Dedifferentiated amniotic fluid mesenchymal stem cell (primary cell): ENCODE data around the gene ZNF280B.
"Not testable (repeated sequence)": the region's sequence is repeated elsewhere in the genome, so short reads cannot be mapped to it uniquely, and the experiment has no call there.

ENCODE experiments used
- DNase-seq: peaks from one replicate; pipeline ENCODE4 v3.0.0-alpha.2; 2016; ENCODE audit errors: extremely low spot score

ZNF280B gene

DNA sequence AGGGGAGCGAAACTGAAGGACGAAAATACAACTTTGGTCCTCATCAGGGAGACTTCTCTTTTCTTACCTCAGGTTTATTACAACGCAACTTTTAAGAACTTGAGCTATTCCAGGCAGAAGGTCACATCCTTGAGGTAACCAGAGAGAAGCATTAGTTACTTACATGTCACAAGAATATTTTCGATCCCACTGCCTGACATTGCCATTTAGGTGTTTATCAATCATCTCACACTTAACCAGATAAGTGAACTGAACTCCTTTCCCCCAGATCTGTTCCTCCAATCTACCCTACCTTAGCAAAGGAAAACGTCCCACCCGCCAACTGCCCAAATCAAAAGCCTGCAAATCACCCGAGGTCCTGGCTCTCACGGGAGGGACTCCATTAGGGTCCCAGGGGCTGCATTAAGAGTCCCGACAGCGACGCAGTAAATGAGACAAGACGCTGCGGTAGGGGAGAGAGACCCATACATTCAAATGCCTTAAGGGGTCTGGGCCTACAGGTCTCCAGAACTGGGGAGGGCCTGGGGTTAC lies 734 bp downstream of the ZNF280B start:
- no peak for DNase-seq

DNA sequence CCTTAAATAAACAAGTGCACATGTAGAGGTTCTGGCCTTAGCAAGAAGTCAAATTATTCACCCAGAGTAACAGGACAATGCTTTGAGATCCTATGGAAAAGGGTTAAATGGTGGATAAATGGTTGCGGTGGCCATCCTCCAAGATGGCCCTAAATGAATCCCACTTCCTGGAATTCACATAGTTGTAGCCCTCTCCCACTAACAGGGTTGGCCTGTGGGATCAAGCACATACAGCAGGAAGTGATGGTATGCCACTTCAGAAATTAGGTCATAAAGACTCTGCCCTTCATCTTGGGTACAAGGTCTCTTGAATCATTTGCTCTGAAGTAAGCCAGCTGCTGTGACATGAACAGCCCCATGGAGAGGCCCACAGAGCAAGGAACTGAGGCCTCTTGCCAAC lies 1.8 kb downstream of the ZNF280B start:
- no peak for DNase-seq

DNA sequence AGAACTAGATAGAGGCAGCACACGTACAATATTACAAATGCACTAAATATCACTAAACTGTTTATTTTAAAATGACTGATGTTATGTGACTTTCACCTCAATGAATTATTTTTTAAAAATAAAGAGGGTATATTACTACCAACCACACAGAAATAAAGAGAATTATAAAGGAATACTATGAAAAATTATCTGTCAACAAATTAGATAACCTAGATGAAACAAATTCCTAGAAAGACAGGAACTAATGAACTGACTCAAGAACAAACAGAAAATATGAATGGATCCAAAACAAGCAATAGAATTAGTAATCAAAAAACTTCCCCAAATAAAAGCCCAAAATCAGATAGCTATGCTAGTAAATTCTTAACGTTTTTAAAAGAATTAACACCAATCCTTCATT lies 10.3 kb downstream of the ZNF280B start:
- DNase-seq = no peak

DNA sequence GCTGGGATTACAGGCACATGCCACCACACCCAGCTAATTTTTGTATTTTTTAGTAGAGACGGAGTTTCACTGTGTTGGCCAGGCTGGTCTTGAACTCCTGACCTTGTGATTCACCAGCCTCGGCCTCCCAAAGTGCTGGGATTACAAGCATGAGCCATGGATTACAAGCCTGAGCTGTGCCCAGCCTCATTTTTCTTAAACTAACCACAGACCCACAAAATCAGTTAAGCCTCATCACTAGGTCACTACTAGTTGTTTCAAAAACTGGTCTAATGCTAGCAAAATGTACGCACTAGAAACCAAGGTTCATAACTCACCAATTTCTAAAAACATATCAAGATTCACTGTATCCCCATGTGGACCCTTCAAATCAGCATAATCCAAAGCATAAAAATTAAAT lies 17.0 kb downstream of the ZNF280B start:
- not testable (repeated sequence) for DNase-seq

DNA sequence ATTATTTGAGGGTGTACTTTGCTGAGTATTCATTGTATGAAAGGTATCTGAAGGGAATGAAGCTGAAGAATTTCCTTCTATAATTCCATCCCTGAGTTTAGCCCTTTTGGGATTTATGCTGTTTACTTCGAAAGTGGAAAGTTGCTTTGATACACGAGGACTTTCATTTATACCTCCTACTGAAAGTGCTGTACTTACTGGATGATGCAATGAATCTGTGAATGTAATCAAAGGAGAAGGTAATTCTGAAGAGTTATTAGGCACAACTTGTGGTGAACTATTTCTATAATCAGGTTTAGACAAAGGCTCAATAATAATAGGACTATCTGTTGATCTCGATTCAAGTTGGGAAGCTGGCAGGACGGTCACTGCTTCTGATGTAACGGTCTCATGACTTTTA lies 19.8 kb downstream of the ZNF280B start:
- no peak for DNase-seq

DNA sequence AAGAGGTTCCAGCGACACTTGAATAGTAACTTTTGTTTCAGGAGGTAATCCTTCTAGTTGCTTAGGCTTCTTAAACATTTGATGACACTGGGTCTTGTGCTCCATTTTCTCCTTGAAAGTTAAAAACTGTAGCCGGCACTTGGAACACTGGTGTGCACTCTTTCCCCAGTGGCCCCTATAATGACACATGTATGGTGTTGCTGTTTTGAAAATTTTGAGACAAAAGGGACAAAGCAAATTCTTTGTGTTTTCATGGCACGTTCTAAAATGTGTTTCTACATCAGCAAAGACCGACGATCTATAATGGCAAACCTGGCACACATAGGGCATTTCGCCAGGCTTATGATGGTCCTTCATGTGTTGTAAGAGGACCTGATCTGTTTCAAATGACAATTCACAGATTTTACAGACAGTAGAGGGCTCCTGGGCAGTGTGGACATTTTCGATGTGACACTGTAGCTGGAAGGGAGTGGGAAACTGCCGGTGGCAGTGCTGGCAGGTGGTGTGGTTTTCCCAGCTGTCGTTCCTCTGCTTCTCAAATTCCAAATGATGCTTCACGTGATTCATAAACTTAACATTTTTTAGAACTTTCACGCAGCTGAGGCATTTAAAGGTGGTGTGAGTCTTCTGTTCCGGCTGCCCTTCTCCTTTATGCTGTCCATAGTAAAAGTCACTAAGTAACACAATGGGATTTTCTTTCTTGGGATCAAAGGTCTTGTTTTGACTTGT lies 20.5 kb downstream of the ZNF280B start:
- DNase-seq = no peak

DNA sequence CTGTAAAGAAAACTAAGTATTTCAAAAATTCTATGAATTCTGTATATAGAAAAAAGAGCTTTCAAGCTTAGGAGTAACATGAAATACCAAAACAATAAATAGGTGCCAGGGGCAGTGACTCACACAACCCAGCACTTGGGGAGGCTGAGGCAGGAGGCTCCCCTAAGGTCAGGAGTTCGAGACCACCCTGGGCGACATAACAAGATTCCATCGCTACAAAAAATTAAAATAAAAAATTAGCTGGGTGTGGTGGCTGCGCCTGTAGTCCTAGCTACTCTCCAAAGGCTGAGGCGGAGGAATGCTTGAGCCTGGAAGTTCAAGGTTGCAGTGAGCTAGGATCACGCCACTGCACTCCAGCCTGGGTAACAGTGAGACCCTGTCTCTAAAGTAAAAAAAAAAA lies 21.5 kb downstream of the ZNF280B start:
- no peak for DNase-seq

DNA sequence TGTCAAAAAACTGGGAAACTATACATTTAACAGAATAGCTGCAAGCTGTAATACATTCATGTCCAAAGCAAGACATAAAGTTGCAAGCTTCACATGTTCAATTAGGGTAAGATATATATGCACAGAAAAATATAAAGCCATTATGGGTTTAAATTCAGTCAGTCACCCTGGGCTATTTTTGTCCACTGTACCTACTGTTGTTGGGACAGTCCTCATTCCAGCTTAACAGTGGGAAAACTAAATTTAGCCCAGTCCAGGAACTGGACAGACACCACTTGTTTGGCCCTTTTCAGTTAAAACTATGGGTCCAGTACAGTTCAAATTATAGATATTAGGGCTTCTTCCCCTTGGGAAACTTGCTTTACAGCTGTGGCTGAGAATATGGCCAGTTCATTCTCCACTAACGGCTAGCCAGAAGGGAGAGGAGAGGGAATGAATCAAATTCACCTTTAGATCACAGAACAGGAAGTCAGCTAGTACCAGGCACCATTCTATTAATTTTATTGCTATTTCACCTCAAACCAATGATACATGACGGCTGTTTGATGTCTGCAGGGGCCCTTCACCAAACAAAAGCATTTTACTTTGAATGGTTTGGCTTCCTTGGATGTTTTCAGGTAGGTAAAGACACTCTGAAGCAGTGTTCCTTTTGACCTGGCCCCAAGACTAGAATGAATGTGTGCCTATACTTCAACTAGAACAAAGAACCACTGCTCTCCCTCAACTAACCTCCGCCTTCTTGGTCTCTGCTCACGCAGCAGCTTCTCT lies 22.2 kb downstream of the ZNF280B start:
- no peak for DNase-seq

DNA sequence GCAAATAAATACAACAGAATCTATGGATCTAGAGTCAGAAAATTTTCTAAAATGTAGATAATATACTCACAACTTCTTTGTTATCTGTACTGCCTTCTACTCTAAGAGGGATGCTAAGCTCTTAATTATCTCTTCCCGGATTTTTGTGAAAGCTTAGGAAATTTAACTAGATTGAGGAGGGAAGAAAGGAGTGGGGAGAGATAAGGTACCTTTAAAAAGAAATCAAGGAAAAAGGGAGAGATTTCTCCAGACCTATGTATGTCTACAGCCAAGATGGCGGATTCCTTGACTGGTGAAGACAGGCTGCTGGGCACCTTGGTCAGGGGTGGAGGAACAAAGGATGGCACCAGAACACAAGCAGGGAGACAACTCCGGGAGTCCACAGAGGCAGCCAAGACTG lies 23.0 kb downstream of the ZNF280B start:
- no peak for DNase-seq

DNA sequence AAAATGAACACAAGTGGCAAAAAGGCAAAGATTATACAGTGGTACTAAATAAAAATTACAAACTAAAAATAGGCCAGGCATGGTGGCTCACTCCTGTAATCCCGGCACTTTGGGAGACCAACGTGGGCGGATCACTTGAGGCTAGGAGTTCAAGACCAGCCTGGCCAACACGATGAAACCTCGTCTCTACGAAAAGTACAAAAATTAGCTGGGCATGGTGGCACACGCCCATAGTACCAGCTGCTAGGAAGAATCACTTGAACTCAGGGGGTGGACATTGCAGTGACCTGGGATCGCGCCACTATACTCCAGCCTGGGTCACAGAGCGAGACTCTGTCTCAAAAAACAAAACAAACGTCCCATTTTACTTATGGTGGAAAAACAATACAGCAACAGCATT lies 24.5 kb downstream of the ZNF280B start:
- DNase-seq = no peak

DNA sequence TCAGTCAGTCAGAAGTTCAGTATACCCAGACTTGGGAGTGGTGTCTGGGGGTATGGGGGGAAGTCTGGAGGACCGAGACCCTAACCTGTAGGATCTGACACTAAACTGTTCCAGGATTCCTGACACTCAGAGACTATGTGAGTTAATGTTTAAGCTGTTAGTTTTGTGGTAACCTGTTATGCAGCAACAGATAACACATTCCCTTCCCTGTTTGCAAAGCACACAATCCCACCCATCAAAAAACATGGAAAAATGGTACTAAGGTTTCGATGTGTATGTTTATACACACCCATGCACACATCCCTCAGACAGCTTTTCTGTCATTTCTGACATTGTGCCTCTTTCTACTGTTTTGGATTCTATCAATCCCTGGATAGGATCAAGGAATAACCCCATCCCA lies 27.6 kb downstream of the ZNF280B start:
- DNase-seq = no peak

DNA sequence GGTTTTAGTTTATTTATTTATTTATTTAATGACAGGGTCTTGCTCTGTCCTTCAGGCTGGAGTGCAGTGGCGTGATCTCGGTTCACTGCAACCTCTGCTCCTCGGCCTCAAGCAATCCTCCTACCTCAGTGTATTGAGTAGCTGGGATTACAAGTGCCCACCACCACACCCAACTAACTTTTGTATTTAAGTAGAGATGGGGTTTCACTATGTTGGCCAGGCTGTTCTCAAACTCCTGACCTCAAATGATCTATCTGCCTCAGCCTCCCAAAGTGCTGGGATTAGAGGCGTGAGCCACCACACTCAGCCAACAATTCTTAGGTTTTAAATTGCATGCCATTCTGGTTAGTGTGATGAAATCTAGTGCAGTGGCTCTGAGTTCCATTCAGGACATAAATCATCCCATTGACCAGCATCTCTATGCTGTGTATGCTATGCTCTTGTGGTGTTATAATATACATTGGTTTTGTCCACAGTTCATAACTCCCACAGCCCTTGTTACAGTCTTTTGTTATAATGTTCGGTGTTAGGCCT lies 28.5 kb downstream of the ZNF280B start:
- DNase-seq = no peak

DNA sequence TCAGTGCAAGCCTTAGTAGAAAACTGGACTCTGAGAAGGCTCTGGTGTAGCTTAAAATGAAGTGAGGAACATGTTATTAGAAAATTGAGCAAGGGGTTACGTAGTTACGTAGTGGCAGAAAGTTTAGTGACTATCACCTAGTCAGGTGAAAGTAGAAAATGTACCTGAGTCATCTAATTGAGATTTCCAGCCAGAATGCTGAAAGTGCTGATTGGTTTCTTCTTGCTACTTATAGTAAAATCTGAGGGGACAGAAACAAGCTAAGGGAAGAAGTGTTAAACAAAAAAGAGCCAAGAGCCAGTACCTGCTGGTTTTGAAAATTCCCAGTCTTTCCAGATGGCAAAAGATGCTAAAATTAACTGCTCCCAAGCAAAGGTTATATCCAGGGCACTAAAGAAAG lies 29.4 kb downstream of the ZNF280B start:
- no peak for DNase-seq

DNA sequence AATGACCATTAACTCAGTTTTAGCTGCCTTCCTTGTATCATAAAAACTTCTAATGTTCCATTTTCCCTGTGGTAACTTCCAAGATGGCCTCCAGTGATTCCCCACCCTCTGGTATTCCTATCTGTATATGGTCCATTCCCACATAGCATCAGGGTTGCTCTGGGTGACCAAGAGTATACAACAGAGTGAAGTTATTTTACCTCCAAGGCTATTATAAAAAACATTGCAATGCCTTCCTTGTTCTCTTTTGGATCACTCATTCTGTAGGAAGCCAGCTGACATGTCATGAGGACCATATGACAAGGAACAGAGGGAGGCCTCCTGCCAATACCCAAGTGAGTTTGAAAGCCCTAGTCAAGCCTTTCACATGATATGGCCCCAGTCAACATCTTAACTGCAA lies 30.1 kb downstream of the ZNF280B start:
- DNase-seq = no peak

DNA sequence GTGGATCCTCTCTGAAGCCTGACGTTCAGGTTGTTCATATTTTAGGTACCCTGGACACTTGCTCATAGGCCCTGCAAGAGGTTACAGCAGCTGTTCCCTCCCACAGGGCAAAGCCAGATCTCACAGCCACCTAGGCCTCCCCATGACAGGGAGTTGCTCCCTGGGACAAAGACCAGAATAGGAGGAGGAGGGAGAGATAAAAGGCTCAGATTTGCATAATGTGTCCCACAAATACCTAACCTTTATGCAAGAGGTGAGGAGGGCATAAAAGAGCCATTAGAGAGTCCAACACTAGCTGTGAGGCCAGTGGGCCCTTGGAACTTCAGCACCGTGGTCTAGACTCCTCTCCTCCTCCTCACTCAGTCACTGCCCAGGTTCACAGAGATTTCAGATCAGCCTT lies 33.8 kb downstream of the ZNF280B start:
- no peak for DNase-seq

DNA sequence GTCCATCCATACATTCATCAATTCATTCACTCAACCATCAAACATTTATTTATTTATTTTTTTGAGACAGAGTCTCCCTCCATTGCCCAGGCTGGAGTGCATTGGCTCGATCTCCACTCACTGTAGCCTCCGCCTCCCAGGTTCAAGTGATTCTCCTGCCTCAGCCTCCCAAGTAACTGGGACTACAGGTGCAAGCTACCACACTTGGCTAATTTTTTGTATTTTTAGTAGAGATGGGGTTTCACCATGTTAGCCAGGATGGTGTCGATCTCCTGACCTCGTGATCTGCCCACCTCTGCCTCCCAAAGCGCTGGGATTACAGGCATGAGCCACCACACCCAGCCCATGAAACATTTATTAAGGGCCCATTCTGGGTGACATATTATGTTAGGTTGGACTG lies 37.4 kb downstream of the ZNF280B start:
- DNase-seq = not testable (repeated sequence)

DNA sequence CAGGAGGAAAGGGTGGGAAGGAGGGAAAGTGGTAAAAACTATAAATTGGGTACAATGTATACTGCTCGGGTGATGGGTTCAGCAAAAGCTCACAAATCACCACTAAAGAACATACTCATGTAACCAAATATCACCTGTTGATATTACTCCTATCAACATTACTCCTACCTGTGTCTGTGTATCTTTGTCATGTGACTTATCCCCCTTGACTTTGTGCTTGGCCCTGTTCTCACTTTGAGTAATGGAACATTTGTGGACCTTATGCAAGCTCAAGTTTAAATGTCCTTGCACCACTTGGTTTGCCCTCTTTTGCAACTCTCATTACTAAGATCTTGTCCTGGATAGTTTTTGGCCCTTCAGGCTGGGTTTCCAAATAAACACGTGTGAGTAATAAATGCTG lies 39.0 kb downstream of the ZNF280B start:
- no peak for DNase-seq

DNA sequence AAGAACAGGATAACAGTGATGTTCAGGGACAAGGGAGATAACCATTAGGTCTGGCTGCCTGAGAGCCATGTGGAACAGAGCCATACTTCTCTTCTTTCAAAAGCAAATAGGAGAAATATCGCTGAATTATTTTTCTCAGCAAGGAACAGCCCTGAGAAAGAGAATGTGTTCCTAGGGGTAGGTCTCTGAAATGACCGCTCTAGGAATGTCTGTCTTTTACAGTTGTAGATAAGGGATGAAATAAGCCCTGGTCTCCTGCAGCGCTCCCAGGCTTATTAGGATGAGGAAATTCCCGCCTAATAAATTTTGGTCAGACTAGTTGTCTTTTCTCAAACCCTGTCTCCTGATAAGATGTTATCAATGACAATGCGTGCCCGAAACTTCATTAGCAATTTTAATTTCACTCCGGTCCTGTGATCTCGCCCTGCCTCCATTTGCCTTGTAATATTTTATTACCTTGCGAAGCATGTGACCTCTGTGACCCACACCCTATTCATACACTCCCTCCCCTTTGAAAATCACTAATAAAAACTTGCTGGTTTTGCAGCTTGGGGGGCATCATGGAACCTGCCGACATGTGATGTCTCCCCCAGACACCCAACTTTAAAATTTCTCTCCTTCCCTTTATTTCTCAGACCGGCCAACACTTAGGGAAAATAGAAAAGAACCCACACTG lies 39.6 kb downstream of the ZNF280B start:
- DNase-seq = not testable (repeated sequence)

DNA sequence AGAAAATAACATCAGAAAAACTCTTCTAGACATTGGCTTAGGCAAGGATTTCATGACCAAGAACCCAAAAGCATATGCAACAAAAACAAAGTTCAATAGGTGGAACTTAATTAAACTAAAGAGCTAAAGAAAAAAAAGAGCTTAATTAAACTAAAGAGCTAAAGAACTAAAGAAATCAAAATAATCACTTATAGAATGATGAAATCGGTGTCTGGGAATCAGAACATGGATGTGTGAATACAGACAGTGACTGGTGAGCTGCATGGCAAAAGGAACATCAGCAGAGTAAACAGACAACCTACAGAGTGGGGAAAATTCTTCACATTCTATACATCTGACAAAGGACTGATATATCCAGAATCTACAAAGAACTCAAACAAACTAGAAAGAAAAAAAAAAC lies 41.4 kb downstream of the ZNF280B start:
- no peak for DNase-seq

DNA sequence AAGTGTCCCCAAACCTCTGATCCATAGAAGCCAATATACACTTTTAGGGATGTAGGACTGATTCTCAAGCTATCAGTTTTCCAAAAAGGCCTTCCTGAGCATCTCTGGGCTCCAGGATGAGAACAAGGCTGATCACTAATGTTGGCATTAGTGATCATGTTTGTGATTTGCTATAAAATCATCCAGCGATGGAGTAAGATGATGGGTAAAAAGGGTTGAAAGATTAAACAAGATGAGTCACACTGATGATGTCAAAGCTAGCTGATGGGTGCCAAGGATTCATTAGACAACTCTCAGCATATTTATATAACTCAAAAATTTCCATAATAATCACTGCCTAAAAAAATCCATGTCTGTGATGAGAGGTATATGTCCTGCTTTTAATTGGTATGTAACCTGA lies 42.8 kb downstream of the ZNF280B start:
- no peak for DNase-seq

DNA sequence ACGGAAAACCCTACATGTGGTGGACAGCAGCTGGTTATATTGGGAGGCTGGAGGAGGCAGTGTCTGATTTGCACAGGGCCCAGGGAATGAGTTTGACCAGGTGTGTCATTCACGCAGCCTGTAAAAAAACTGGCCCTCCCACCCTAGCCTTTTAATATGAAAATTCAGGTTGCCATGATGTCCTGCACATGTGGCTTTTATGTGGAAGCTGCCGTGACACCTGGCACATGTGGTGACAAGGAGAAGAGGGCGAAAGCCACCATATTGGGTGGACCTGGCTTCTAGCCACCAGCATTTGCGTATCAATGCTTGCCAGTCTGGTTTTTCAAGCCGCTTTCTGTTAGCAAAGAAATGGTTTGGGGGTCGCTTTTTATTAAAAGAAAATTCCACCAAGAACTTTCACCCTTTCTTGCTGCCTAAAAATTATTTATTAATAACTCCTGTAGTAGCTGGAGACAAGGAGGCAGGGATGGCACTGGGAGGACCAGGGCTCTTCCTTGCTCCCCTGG lies 43.4 kb downstream of the ZNF280B start:
- DNase-seq = no peak

DNA sequence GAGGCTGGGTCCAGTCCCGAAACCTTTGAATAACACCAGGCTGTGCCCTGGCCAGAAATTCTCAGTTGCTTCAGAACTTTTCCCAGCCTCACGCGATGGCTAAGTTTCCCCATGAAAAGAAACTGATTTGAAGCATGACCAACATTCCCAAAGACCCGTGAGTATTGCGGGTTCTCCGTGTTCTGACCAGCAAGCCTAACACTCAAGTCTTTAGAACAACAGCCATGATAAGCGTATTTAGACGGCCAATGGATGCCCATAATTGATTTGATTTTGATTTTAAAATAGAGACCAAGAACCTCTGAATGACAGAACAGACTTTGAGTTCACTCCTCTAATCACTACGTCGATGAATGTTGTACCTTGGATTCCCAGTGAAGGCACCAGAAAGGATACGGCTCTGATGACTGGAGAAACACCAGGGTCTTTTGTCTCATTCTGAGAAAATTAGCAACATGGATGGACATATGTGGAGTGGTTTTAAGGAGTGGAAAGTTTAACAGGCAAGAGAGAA lies 43.9 kb downstream of the ZNF280B start:
- no peak for DNase-seq
